HepG2 (cell line): ENCODE measurements around the gene PPP6R2. TPM values are rescaled to one million over a fixed set of nuclear protein-coding genes. Genes with fewer than 3 reads are reported as not detected.

Experiments used
- BORCS8-MEF2B ChIP-seq: sonication (generic); formaldehyde crosslinking; IDR thresholded peaks from 2 replicates; pipeline ENCODE4 v1.8.0; 2022; ENCODE audit warnings: mild to moderate bottlenecking, missing genetic modification reagents
- DDIT3 ChIP-seq: sonication (generic); formaldehyde crosslinking; IDR thresholded peaks from 2 replicates; pipeline ENCODE4 v1.4.0; 2020; ENCODE audit warnings: mild to moderate bottlenecking, missing genetic modification reagents
- EP300 ChIP-seq, 3 experiments: sonication (generic) in 1 of 3; formaldehyde crosslinking in 1 of 3; IDR thresholded peaks; 2 replicates each; pipeline versions ENCODE4 v1.5.1 to v1.6.1; 2011 to 2020; ENCODE audit warnings: low read depth in 2 of 3, low read length in 2 of 3, borderline replicate concordance in 1 of 3, improper control_type of control experiment in 1 of 3, mild to moderate bottlenecking in 1 of 3, missing genetic modification reagents in 1 of 3, moderate library complexity in 1 of 3
- HMG20A ChIP-seq: IDR thresholded peaks from 2 replicates; pipeline ENCODE4 v1.6.1; 2016; ENCODE audit warnings: borderline replicate concordance
- HNF4G ChIP-seq, 2 experiments: sonication (generic) in 1 of 2; formaldehyde crosslinking in 1 of 2; IDR thresholded peaks; 2 replicates each; pipeline versions ENCODE4 v1.4.0 to v1.6.1; 2011 to 2020; ENCODE audit warnings: borderline replicate concordance in 2 of 2, low read depth in 2 of 2, mild to moderate bottlenecking in 2 of 2, low read length in 1 of 2, missing genetic modification reagents in 1 of 2, moderate library complexity in 1 of 2
- HOXD1 ChIP-seq: sonication (generic); formaldehyde crosslinking; IDR thresholded peaks from 2 replicates; pipeline ENCODE4 v1.5.0; 2020; ENCODE audit warnings: missing genetic modification reagents
- PHF8 ChIP-seq: sonication (generic); formaldehyde crosslinking; IDR thresholded peaks from 2 replicates; pipeline ENCODE4 v1.5.0; 2020; ENCODE audit warnings: missing genetic modification reagents
- RBAK ChIP-seq: sonication (generic); formaldehyde crosslinking; IDR thresholded peaks from 2 replicates; pipeline ENCODE4 v1.5.1; 2020; ENCODE audit warnings: mild to moderate bottlenecking, missing genetic modification reagents
- SAFB2 ChIP-seq: sonication (generic); formaldehyde crosslinking; IDR thresholded peaks from 2 replicates; pipeline ENCODE4 v1.5.1; 2020; ENCODE audit warnings: missing genetic modification reagents, low read depth, mild to moderate bottlenecking, borderline replicate concordance
- ZBTB46 ChIP-seq: sonication (generic); formaldehyde crosslinking; IDR thresholded peaks from 2 replicates; pipeline ENCODE4 v1.4.0; 2020; ENCODE audit warnings: mild to moderate bottlenecking, missing genetic modification reagents, borderline replicate concordance
- ZEB1 ChIP-seq: IDR thresholded peaks from 2 replicates; pipeline ENCODE4 v1.6.1; 2012; ENCODE audit warnings: mild to moderate bottlenecking, low read depth, inconsistent platforms; ENCODE audit not compliant: insufficient replicate concordance
- ZFX ChIP-seq: sonication (generic); formaldehyde crosslinking; IDR thresholded peaks from 2 replicates; pipeline ENCODE4 v1.4.0; 2020; ENCODE audit warnings: mild to moderate bottlenecking, low read depth, missing genetic modification reagents, moderate library complexity
- ZNF530 ChIP-seq: sonication (generic); formaldehyde crosslinking; IDR thresholded peaks from 2 replicates; pipeline ENCODE4 v1.5.0; 2020; ENCODE audit warnings: low read depth, mild to moderate bottlenecking, missing genetic modification reagents
- ZNF547 ChIP-seq: sonication (generic); formaldehyde crosslinking; IDR thresholded peaks from 2 replicates; pipeline ENCODE4 v1.5.1; 2020; ENCODE audit warnings: mild to moderate bottlenecking, missing genetic modification reagents
- ZNF556 ChIP-seq: sonication (generic); formaldehyde crosslinking; IDR thresholded peaks from 2 replicates; pipeline ENCODE4 v1.4.0; 2020; ENCODE audit warnings: mild to moderate bottlenecking, missing genetic modification reagents, borderline replicate concordance
- ZNF670 ChIP-seq: sonication (generic); formaldehyde crosslinking; IDR thresholded peaks from 2 replicates; pipeline ENCODE4 v1.8.0; 2022; ENCODE audit warnings: mild to moderate bottlenecking, missing genetic modification reagents, borderline replicate concordance
- ZNF772 ChIP-seq: sonication (generic); formaldehyde crosslinking; IDR thresholded peaks from 2 replicates; pipeline ENCODE4 v1.5.0; 2020; ENCODE audit warnings: mild to moderate bottlenecking, missing genetic modification reagents
- ZNF790 ChIP-seq: sonication (generic); formaldehyde crosslinking; IDR thresholded peaks from 2 replicates; pipeline ENCODE4 v1.8.0; 2022; ENCODE audit warnings: missing genetic modification reagents, mild to moderate bottlenecking, borderline replicate concordance
- ZNF841 ChIP-seq: sonication (generic); formaldehyde crosslinking; IDR thresholded peaks from 2 replicates; pipeline ENCODE4 v1.8.1; 2023; ENCODE audit warnings: missing genetic modification reagents, borderline replicate concordance
- polyA plus RNA-seq, 8 experiments: library from polyadenylated mRNA; depleted of rRNA in 3 of 8; stranded (reverse) in 7 of 8; unstranded in 1 of 8; fragments of >200 nt; fragmentation: Illumina TruSeq in 4 of 8; extraction: Trizol in 4 of 8; gene quantifications; 2 replicates each; pipeline versions ENCODE4 v1.2.1 to v1.2.3, GENCODE V29; 2011 to 2016; ENCODE audit warnings: low read depth in 4 of 8, missing spikeins in 1 of 8, mixed read lengths in 1 of 8; ENCODE audit not compliant: insufficient read depth in 1 of 8
- total RNA-seq, 5 experiments: library from RNA; depleted of rRNA; stranded (reverse); fragments of >200 nt; fragmentation: Illumina TruSeq; extraction: Trizol; gene quantifications; 2 replicates each; pipeline ENCODE4 v1.2.3, GENCODE V29; 2016; ENCODE audit warnings: low read depth in 1 of 5
- TF ChIP-seq, protein P1 (sequence below): sonication (generic); formaldehyde crosslinking; IDR thresholded peaks from 2 replicates; pipeline ENCODE4 v1.5.0; 2020; ENCODE audit warnings: missing genetic modification reagents

PPP6R2 gene
- total and polyA plus RNA-seq, 2 of the 13 experiments (the other 11 are each of a cell fraction or from before 2014, with no cell fraction given) = 55.0 to 102 TPM

DNA sequence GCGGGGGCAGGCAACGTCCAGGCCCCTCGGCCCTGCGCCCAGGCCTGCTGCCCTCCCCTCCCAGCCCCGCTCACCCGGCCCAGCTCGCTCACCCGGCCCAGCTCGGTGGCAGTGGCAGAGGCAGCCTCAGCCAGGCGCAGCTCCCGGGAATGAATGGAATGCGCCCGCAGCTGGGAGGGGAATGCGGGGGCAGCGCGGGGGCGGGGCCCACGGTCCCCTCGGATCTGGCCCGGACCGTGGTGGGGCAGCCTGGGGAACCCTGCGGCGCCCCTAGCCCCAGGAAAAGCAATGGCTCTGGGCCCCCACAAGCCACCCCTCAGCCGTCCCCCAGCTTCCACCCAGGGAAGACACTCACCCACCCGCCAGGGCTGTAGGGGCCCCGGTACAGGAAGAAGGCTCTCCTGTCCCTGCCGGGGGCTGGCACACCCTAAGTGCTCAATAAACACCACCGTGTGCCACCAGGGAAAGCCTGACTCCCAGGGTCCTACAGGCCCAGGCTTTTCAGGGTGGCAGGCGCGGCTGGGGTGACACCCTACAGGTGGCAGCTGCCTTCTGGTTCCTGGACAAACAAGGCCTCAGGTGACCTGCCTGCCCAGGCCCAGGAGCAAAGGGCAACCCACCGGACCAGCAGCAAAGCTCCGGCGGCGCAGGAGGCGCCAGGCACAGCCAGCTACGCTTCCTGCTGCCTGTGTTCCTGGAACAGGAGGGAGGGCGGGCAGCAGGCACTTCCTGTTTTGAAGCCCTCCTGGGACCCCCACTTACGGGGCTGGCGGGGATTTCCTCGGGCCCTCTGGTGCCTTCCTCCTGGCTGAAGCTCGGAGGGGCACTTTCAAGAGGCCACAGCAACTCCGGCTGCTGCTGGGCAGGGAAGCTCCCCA, 49.4 kb upstream of the PPP6R2 start (continued):
- TF ChIP-seq DDIT3 (CRISPR knock-in tag) (no peak), PHF8 (CRISPR knock-in tag) (peak; percentile 86), RBAK (CRISPR knock-in tag) (peak; percentile 74; the same call in 1 of the 2 replicates), HNF4G (IDR thresholded peaks at IDR 0.05; ENCODE audit: borderline replicate concordance, low read depth, low read length) (peak; percentile 91), HNF4G (CRISPR knock-in tag; IDR thresholded peaks at IDR 0.05; ENCODE audit: borderline replicate concordance, low read depth) (peak; percentile 97), ZNF772 (peak; percentile 53; the same call in 1 of the 2 replicates), ZFX (peak; percentile 98), BORCS8-MEF2B (CRISPR knock-in tag) (peak; percentile 62), ZBTB46 (CRISPR knock-in tag) (peak; percentile 46; the same call in 1 of the 2 replicates), EP300 (IDR thresholded peaks at IDR 0.05; ENCODE audit: low read depth in 2 of 2, low read length in 2 of 2) (peak; percentile 34 to 71; a peak in 3 of 4 replicates), EP300 (CRISPR knock-in tag; IDR thresholded peaks at IDR 0.05; ENCODE audit: borderline replicate concordance) (peak; percentile 71), HOXD1 (CRISPR knock-in tag) (peak; percentile 91; the same call in 1 of the 2 replicates), ZNF530 (CRISPR knock-in tag) (no peak), ZNF790 (CRISPR knock-in tag) (0 out of 2 replicates have a peak, but pooled peaks have one; percentile 22), SAFB2 (no peak), ZEB1 (peak; percentile 66), ZNF841 (CRISPR knock-in tag) (no peak), ZNF556 (CRISPR knock-in tag) (peak; percentile 85; the same call in 1 of the 2 replicates), ZNF670 (peak; percentile 98), ZNF547 (CRISPR knock-in tag) (peak; percentile 38; the same call in 1 of the 2 replicates), HMG20A (CRISPR knock-in tag) (peak; percentile 47; the same call in 1 of the 2 replicates)
- TF ChIP-seq, protein P1, sequence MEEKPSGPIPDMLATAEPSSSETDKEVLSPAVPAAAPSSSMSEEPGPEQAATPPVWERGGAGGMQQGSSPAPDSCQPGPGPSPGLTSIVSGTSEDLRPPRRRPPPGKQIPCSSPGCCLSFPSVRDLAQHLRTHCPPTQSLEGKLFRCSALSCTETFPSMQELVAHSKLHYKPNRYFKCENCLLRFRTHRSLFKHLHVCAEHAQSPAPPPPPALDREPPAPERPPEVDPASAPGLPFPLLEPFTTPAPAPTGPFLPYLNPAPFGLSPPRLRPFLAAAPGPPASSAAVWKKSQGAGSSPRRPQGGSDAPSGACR = peak; percentile 87; the same call in 1 of the 2 replicates
